HEK293 (cell line): ENCODE measurements around the gene NR0B2.
"Not testable (repeated sequence)": the region's sequence is repeated elsewhere in the genome, so short reads cannot be mapped to it uniquely, and the experiment has no call there.

Experiments
- CTCF ChIA-PET: fragments of 350-600 bp; formaldehyde crosslinking; extraction: SDS; loops from one replicate; lab custom pipeline; 2021; ENCODE audit warnings: antibody characterized with exemption; lab: Yijun Ruan, JAX
- POLR2A ChIA-PET: fragments of 300-600 bp; formaldehyde crosslinking; extraction: SDS; loops from one replicate; lab custom pipeline; 2020; ENCODE audit warnings: antibody characterized with exemption, inconsistent platforms; lab: Yijun Ruan, JAX
- H3K27ac ChIP-seq: fragments of 200-500 bp; sonication (Bioruptor generic); 2 replicates; pipeline ENCODE4 v1.5.1; 2014; ENCODE audit warnings: low read depth, low read length, control low read depth, inconsistent platforms; ENCODE audit errors: extremely low read depth
- H3K36me3 ChIP-seq, 2 experiments: fragments of 200-500 bp in 1 of 2; sonication (Bioruptor generic) in 1 of 2; 1 replicate in 1 of 2; 2 replicates in 1 of 2; pipeline ENCODE4 v1.5.1; 2014 to 2017; ENCODE audit warnings: inconsistent platforms in 2 of 2, low read length in 2 of 2; ENCODE audit not compliant: control insufficient read depth in 2 of 2, insufficient read depth in 1 of 2
- H3K4me1 ChIP-seq: fragments of 200-500 bp; sonication (Bioruptor generic); 2 replicates; pipeline ENCODE4 v1.5.1; 2014; ENCODE audit warnings: mild to moderate bottlenecking, low read length, inconsistent platforms; ENCODE audit not compliant: control insufficient read depth, insufficient read depth
- H3K4me3 ChIP-seq: 2 replicates; pipeline ENCODE4 v1.5.1; 2011; ENCODE audit warnings: low read depth, mild to moderate bottlenecking, control low read depth, low read length, moderate library complexity
- H3K9me3 ChIP-seq: fragments of 200-500 bp; sonication (Bioruptor generic); 2 replicates; pipeline ENCODE4 v1.5.1; 2014; ENCODE audit warnings: low read depth, low read length, inconsistent platforms; ENCODE audit not compliant: control insufficient read depth, insufficient read depth
- BCL6B ChIP-seq: fragments of 450-650 bp; formaldehyde crosslinking; IDR thresholded peaks from 2 replicates; pipeline ENCODE4 v1.5.1; 2017; ENCODE audit warnings: missing biosample characterization, missing genetic modification characterization
- EGR2 ChIP-seq: fragments of 450-650 bp; formaldehyde crosslinking; IDR thresholded peaks from 2 replicates; pipeline ENCODE4 v1.5.1; 2016; ENCODE audit warnings: low read depth, missing biosample characterization, missing genetic modification characterization
- GLIS1 ChIP-seq: fragments of 450-650 bp; formaldehyde crosslinking; IDR thresholded peaks from 2 replicates; pipeline ENCODE4 v1.5.1; 2016; ENCODE audit warnings: missing biosample characterization, missing genetic modification characterization
- KLF17 ChIP-seq: fragments of 450-650 bp; formaldehyde crosslinking; IDR thresholded peaks from 2 replicates; pipeline ENCODE4 v1.5.1; 2016; ENCODE audit warnings: missing biosample characterization, missing genetic modification characterization
- OSR2 ChIP-seq: fragments of 450-650 bp; formaldehyde crosslinking; IDR thresholded peaks from 2 replicates; pipeline ENCODE4 v1.5.1; 2016; ENCODE audit warnings: missing biosample characterization, missing genetic modification characterization
- SP7 ChIP-seq: fragments of 450-650 bp; formaldehyde crosslinking; IDR thresholded peaks from 2 replicates; pipeline ENCODE4 v1.5.1; 2016; ENCODE audit warnings: missing biosample characterization, missing genetic modification characterization
- ZEB2 ChIP-seq: fragments of 450-650 bp; formaldehyde crosslinking; IDR thresholded peaks from 2 replicates; pipeline ENCODE4 v1.5.1; 2016; ENCODE audit warnings: missing biosample characterization, missing genetic modification characterization
- ZFHX2 ChIP-seq: fragments of 450-650 bp; formaldehyde crosslinking; conservative IDR thresholded peaks from 2 replicates; pipeline ENCODE4 v1.5.1; 2016; ENCODE audit warnings: missing biosample characterization, missing genetic modification characterization
- ZFP41 ChIP-seq: fragments of 450-650 bp; formaldehyde crosslinking; IDR thresholded peaks from 2 replicates; pipeline ENCODE4 v1.5.1; 2016; ENCODE audit warnings: missing biosample characterization, missing genetic modification characterization, borderline replicate concordance
- ZIC2 ChIP-seq: fragments of 450-650 bp; formaldehyde crosslinking; IDR thresholded peaks from 2 replicates; pipeline ENCODE4 v1.5.1; 2016; ENCODE audit warnings: missing biosample characterization, missing genetic modification characterization
- ZNF121 ChIP-seq: fragments of 450-650 bp; formaldehyde crosslinking; IDR thresholded peaks from 2 replicates; pipeline ENCODE4 v1.5.1; 2016; ENCODE audit warnings: missing biosample characterization, missing genetic modification characterization
- ZNF518A ChIP-seq: fragments of 450-650 bp; formaldehyde crosslinking; conservative IDR thresholded peaks from 2 replicates; pipeline ENCODE4 v1.5.1; 2016; ENCODE audit warnings: low read depth, missing biosample characterization, missing genetic modification characterization
- ZNF529 ChIP-seq: fragments of 450-650 bp; formaldehyde crosslinking; IDR thresholded peaks from 2 replicates; pipeline ENCODE4 v1.5.1; 2017; ENCODE audit warnings: missing genetic modification characterization, missing biosample characterization; ENCODE audit not compliant: insufficient replicate concordance
- ZNF544 ChIP-seq: fragments of 450-650 bp; formaldehyde crosslinking; IDR thresholded peaks from 2 replicates; pipeline ENCODE4 v1.5.0; 2017; ENCODE audit warnings: missing biosample characterization, missing genetic modification characterization
- ZNF555 ChIP-seq: fragments of 450-650 bp; formaldehyde crosslinking; conservative IDR thresholded peaks from 2 replicates; pipeline ENCODE4 v1.5.1; 2017; ENCODE audit warnings: missing biosample characterization, mild to moderate bottlenecking, missing genetic modification characterization, inconsistent platforms
- ZNF571 ChIP-seq: fragments of 450-650 bp; formaldehyde crosslinking; IDR thresholded peaks from 2 replicates; pipeline ENCODE4 v1.5.0; 2017; ENCODE audit warnings: missing biosample characterization, missing genetic modification characterization
- ZNF626 ChIP-seq: fragments of 450-650 bp; sonication (Bioruptor Pico); formaldehyde crosslinking; IDR thresholded peaks from 2 replicates; pipeline ENCODE4 v1.5.1; 2018; ENCODE audit warnings: missing biosample characterization, missing genetic modification characterization, inconsistent platforms
- ZNF843 ChIP-seq: fragments of 450-650 bp; formaldehyde crosslinking; IDR thresholded peaks from 2 replicates; pipeline ENCODE4 v1.5.1; 2016; ENCODE audit warnings: missing biosample characterization, missing genetic modification characterization

NR0B2 gene

GRCh38 chr1:26887125-26887524, 26.6 kb downstream of the NR0B2 start:
- Histone ChIP-seq H3K4me3 (no peak overlapping the region), H3K4me1 (no peaks in the 10 kb centered on the region), H3K9me3 (no peaks in the 10 kb centered on the region), H3K27ac (no peak overlapping the region), H3K36me3 (peaks cover 37 to 83% of the 10 kb centered on the region in 2 experiments)
- POLR2A ChIA-PET = interaction anchor here (0.7 to 1.3 kb wide), 3 partner anchors 13 to 28 kb away, joined by 3 to 9 read pairs (median 3); partner anchors contain the start of gene GPATCH3
- TF ChIP-seq ZFP41 = no peak
- CTCF ChIA-PET = interaction anchor here (0.6 to 2.5 kb wide), 15 partner anchors 9 to 982 kb away, joined by 3 to 12 read pairs (median 5); partner anchors contain the start of gene GPATCH3

- Histone ChIP-seq H3K36me3 (peaks cover 68 to 94% of the 10 kb centered on the region in 2 experiments), H3K27ac (no peak overlapping the region), H3K4me1 (no peaks in the 10 kb centered on the region), H3K4me3 (no peak overlapping the region), H3K9me3 (no peaks in the 10 kb centered on the region)
- TF ChIP-seq ZNF843 (tag by site-specific recombination) = no peak
- no peak for TF ChIP-seq ZNF571
- TF ChIP-seq ZEB2 (tag by site-specific recombination) = no peak
- no peak for TF ChIP-seq ZNF555 (tag by site-specific recombination)
- no peak for TF ChIP-seq ZNF529 (tag by site-specific recombination)
- no peak for TF ChIP-seq ZNF518A
- TF ChIP-seq OSR2 (tag by site-specific recombination) = no peak
- TF ChIP-seq ZNF626 (tag by site-specific recombination) = no peak
- no peak for TF ChIP-seq ZNF544 (tag by site-specific recombination)
- TF ChIP-seq BCL6B (tag by site-specific recombination) = no peak
- ChIA-PET CTCF (interaction anchor here (0.6 to 1.9 kb wide), 4 partner anchors 20 to 1458 kb away, joined by 3 to 9 read pairs (median 4); partner anchors contain the start of gene SFN), POLR2A (interaction anchor here (2.5 kb wide), 1 partner anchor 18 kb away, joined by 20 read pairs; no protein-coding TSS in a partner anchor)
Observed at GRCh38 chr1:26882696-26883463, 30.9 kb downstream of the NR0B2 start.

- not testable (repeated sequence) for H3K4me1 ChIP-seq
- CTCF ChIA-PET = interaction anchor here (1.5 to 1.9 kb wide), 2 partner anchors 14 to 280 kb away, joined by 6 to 9 read pairs; no protein-coding TSS in a partner anchor
- peaks cover 66 to 95% of the 10 kb centered on the region in 2 experiments for H3K36me3 ChIP-seq
- TF ChIP-seq ZIC2 (tag by site-specific recombination) (peak; percentile 52), KLF17 (tag by site-specific recombination) (0 out of 2 replicates have a peak, but pooled peaks have one; percentile 52), EGR2 (tag by site-specific recombination) (0 out of 2 replicates have a peak, but pooled peaks have one; percentile 7), ZNF121 (tag by site-specific recombination) (peak; percentile 98), GLIS1 (peak; percentile 61), SP7 (0 out of 2 replicates have a peak, but pooled peaks have one; percentile 25), ZFHX2 (0 out of 2 replicates have a peak, but pooled peaks have one; percentile 36)
- TF ChIP-seq, all 188 proteins: peak for 7; not testable (repeated sequence) for 181
- not testable (repeated sequence) for H3K9me3 ChIP-seq, H3K4me3 ChIP-seq, H3K27ac ChIP-seq
- POLR2A ChIA-PET = interaction anchor here (0.6 to 2.5 kb wide), 4 partner anchors 8 to 283 kb away, joined by 4 to 20 read pairs (median 8); partner anchors contain the start of genes GPATCH3 and GPN2
Observed at GRCh38 chr1:26881611-26882010, 32.2 kb downstream of the NR0B2 start.
